NOMO-1 treated with dmso at 0.1 percent for 144 hours (cell line): ENCODE results near the gene SCYGR2.
"Not testable (repeated sequence)": the region's sequence is repeated elsewhere in the genome, so short reads cannot be mapped to it uniquely, and the experiment has no call there.

Source experiments
- DNase-seq: peaks from one replicate; lab custom pipeline; 2025; ENCODE audit not compliant: unreplicated experiment; lab: John Stamatoyannopoulos, UW

The SCYGR2 gene, protein sequence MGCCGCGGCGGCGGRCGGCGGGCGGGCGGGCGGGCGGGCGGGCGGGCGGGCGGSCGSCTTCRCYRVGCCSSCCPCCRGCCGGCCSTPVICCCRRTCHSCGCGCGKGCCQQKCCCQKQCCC

DNA sequence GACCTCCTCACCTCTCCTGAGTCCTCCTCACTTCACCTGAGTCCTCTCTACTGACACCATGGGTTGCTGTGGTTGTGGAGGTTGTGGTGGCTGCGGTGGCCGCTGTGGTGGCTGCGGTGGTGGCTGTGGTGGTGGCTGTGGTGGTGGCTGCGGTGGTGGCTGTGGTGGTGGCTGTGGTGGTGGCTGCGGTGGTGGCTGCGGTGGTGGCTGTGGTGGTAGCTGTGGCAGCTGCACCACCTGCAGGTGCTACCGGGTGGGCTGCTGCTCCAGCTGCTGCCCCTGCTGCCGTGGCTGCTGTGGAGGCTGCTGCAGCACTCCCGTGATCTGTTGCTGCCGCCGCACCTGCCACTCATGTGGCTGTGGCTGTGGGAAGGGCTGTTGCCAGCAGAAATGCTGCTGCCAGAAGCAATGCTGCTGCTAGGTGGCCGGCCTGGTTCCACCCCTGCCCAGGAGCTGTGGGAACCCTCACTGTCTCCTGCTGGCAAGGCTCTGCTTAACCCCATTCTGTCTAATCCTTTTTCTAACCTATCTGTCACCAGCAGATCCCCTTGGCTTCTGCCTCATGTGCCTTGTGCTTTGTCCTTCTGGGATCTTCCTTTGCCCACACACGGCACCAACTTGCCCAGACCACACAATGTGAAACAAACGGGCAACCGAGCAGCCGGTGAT lies at the start of gene SCYGR2:
Gene SCYGR2, plus strand, starts transcription at position 59 of the 669 bp plus-strand sequence. Its CDS starts 0 bp downstream, at position 59.
- DNase-seq = not testable (repeated sequence)

DNA sequence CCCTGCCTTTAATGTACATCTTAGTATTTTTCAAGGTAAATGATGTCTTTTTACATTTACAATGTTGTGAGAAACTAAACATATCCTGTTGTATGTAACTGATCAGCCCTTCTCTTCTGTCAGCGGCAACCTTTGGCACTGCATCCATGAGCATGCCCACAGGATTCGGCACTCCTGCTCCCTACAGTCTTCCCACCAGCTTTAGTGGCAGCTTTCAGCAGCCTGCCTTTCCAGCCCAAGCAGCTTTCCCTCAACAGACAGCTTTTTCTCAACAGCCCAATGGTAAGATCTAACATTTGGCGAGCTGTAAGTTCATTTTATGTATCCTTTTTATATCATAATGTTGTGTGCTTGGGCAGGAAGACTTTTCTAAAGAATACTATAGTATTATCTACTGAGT lies 46.9 kb upstream of the SCYGR2 start:
- no peak for DNase-seq

DNA sequence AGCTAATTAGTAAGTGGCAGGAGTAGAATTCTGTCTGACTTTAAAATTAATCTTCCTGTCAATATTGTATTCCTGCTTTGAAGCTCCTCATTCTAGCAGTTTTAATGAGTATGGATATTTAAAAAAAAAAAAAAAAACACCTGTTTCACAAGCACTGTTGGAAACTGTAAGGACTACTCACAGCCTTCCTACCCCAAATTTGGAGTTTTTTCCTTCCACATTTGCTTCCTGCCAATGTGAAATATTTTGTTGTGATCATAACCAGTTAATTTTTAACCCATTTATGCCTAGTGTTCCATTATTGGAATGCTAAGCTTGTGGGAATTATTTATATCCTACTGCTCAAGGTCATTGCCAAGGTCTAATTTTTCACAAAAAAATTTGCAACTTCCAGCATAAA lies 36.1 kb upstream of the SCYGR2 start:
- no peak for DNase-seq

DNA sequence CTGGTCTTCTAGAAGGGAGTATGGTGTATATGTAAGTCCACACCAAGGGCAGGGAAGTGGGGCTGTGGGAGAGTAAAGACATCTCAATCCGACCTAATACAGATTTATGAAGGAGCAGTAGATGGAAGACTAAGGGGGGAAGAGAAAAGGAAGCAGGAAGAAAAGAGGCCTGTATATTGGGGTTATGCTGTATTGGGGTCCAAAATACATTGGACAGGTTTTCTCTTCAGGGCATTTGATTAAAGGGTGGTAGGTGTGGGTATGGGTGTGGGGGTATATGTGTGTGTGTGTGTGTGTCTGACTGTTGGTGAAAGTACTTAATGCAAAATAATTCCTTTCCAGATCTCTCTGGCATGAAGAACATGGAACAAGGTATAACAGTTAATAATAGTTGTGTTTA lies 33.6 kb upstream of the SCYGR2 start:
- DNase-seq = no peak

DNA sequence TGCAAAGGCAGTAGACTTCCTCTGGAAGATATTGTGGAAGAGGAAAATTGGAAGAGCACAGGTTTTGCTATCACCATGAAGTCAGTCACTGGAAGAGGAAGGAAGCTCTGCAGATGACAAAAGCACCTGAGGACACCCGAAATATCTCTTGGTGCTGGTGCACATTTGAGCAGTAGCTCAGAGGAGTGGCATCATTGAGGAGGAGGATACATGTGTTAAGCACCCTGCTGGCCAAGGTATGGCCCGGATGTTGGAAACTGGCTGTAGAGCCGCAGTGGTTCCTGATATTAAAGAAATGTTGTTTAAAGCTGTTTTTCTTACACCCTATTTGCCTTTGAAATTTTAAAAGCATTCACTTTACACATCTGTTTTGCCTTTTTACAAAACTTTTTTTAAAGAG lies 32.7 kb upstream of the SCYGR2 start:
- DNase-seq = no peak

DNA sequence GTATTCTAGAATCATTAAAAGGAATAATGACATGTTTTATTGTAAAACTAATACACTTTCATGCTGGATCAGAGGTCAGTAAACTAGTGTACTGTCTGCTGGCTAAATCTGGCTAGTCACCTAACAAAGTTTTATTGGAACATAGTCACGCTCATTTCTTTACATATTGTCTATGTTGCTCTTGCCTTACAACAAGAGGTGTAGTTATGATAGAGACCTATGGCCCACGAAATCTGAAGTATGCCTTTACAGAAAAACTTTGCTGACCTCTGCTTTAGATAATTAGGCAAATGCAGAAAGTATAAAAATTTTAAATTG lies 29.9 kb upstream of the SCYGR2 start:
- DNase-seq = no peak

DNA sequence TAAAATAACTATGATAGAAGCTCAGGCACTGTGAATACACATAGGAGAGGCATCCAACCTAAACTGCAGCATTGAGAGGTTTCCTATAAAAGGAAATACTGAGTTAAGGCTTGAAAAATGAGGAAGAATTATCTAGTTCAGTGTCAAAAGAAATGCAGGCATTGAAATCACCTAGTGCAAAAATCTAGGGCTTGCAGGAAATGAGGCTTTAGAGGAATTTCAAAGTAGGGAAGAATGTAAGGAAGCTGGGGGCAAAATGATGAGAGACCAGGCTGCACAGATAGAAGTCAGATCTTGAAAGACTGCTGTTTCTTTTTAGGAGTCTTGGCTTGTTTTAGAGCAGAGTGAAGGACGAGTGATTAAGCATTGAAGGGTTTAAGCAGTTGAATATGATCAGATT lies 28.1 kb upstream of the SCYGR2 start:
- DNase-seq = no peak

DNA sequence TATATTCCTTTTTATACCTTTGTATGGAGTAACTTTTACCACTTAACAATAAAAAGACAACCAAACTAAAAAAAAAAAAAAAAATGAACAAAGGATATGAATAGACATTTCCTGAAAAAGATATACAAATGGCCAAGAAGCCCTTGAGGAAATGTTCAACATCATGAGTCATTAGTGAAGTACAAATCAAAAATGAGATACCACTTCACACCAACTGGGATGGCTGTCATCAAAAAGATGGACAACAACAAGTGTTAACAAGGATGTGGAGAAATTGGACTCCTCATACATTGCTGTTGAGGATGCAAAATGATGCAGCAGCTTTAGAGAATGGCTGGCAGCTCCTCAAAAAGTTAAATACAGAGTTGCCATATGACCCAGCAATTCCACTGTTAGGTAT lies 22.6 kb upstream of the SCYGR2 start:
- DNase-seq = no peak

DNA sequence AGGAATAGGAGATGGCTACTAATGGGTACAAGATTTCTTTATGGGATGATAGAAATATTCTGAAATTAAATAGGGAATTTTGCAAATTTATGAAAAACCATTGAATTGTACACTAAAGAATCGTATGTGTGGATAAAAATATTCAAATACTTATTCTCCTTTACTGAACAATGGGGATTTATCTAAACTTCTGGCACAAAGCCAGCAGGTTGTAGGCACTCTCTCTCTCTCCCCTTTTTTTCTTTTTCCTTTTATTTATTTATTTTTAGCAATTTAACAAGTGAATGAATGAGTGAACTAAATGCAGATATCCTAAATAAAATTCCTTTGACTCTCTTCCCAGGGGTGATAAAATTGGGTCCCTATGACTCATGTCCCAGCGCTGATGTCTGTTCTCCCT lies 21.9 kb upstream of the SCYGR2 start:
- DNase-seq = no peak

DNA sequence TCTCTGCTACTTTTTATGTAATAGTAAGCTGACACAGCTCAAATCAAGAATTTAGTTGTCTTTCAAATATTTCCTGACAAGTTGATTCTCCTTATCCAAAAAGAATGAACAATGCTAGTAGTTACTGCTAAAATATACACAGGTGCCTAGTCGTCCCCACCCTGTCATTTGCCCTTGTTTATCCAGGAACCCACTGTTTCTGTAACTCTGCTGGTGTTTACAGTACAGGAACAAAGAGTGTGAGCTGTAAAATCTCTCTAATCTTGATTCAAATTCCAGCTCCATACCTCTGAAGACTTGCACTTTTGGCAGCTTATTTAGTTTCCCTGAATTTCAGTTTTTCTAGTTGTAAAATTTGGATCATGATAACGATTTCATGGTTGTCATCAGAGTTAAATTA lies 21.1 kb upstream of the SCYGR2 start:
- no peak for DNase-seq

DNA sequence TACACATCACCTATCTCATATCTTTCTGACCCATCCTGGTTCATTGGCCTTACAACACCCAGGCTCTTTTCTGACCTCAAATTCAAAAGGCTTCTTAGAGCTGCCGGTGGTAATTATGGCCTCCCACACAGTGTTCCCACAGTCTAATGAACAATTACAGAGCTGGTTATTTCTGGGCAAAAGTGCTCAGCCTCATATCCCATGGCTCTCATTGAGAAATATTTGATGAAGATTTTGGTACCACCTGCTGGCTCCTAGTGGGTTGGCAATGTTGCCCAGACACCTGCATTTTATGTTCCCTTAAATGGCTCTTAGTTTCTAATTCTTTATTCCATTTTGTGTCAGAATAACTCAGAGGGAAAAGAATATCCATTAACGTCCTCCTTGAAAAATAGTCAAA lies 20.1 kb upstream of the SCYGR2 start:
- DNase-seq = no peak

DNA sequence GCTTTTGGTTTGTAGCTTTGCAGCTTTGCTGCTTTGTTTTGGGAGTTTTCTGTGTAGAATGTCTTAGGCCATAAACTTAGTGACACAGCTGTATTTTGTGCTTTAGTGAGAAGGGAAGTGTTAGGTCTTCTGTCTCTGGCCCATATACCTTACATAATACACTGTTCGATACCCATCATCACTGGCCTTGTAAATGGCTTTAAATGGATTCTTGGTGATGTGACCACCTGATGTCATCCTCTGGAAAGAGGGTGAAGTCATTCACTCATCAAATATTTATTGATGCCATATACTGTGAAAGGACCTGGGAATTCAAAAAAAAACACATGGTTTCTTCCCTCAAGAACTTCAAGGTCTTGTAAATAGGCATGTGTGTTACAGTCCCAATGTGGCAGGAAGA lies 18.9 kb upstream of the SCYGR2 start:
- DNase-seq = no peak

DNA sequence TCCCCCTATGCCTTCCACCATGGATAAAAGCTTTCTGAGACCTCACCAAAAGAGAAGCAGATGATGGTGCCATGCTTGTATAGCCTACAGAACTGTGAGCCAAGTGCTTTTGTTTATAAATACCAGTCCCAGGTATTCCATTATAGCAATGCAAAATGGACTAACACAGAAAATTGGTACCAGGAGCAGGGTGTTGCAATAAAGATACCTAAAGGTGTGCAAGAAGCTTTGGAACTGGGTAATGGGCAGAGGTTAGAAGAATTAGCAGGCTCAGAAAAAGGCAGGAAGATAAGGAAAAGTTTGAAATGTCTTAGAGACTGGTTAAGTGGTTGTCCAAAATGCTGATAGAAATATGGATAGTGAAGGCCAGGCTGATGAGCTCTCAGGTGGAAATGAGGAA lies 16.3 kb upstream of the SCYGR2 start:
- no peak for DNase-seq

DNA sequence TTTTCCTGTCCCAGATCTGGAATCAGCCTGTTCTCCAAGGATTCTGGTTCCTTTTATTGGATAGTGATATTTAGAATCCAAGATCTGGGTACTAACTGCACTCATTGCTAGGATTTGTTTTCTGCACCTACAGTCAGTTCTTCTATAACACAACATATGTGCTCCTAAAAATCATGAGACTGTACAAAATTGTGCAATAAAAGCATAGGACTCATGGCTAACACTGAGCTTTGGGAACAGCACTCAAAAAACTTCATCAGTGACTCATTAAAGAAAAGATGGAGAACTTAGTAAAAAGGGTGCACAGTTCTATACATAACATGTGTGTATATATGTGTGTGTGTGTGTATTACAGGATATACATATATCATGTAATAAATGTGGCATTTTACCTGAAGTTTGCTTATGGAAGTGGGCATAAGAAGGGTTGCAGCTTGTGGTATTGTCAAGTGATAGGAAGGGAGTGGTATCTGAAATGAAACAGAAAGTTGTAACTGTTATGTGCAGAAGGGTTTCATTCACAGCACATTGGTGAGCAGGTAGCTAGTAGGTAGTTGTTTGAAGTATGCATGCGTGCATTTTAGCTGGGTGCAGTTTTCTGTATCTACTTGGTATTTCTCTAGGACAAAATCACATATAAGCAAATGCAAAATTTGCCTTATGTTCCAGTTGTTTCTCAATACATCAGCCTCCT lies 5.9 kb upstream of the SCYGR2 start:
- DNase-seq = no peak

DNA sequence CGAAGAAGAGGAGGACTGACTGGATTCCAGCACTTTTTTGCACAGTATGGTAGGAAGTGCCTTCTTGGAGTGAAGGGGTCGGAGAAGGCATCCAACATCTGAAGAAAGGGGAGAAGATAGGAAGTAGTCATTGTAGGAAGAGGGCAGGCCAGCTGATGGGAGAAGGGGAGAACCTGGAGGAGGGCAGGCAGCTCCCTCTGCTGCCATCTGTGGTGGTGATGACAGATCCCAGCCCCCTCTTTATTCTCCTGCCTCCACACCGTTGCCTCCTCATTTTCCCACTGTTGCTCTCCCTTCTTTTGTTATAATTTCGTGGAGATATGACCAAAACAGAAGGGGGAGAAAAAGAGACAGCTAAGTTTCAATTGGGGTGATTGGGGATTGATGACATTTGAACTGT lies 2.9 kb upstream of the SCYGR2 start:
- DNase-seq = no peak

DNA sequence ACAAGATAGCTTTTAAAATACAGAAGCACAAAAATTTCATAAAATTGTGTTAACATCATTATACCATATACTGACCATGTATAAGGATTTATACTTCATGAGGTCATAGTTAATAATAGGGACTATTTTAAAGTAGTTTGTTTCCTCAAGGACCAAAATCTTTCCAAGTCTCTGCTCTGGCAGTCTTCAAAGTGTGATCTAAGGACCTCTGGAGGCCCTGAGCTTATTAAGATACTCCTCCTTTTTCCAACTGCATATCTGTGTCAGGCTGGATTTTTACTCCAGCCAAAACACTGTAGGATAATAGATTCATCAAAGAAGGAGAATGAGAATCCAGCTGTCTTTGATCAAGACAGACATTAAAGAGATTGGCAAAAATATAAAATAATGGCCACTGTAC lies 1.7 kb upstream of the SCYGR2 start:
- DNase-seq = no peak

DNA sequence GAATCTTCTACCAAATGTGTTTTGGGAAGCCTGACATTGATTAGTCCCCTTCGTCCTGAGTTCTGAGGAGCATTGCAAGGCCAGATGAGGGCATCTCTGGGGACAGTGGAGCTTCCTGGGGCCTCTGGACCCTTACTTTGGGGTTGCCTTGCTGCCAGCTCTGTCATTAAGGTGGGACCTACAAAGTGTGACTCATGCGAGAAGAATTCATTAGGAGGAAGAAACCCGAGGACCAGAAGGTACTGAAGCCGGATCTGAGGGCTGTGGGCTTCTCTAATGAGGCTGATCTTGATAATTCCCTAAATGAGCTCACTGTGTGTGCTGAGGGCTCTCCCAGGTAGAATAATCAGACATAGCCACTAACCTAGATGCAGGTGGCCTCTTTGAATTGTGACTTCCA lies 695 bp upstream of the SCYGR2 start:
- no peak for DNase-seq

DNA sequence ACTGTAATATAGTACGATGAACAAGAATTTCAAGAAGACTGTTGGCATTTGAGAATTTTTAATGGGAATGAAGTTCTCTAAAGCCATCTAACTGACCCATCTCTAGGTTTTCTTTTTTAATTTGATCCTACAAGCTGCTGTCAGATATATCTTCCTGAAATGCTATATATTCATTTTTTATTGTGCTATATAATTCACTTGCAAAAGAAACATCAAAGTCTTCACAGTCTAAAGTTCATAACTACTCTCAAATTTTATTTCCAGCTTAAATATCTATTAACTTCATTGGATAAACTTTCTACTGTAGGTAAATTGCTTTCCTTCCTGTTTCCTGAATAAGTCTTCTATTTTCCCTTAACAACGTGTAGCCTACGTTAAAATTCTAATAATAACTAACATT lies 3.7 kb downstream of the SCYGR2 start:
- no peak for DNase-seq

DNA sequence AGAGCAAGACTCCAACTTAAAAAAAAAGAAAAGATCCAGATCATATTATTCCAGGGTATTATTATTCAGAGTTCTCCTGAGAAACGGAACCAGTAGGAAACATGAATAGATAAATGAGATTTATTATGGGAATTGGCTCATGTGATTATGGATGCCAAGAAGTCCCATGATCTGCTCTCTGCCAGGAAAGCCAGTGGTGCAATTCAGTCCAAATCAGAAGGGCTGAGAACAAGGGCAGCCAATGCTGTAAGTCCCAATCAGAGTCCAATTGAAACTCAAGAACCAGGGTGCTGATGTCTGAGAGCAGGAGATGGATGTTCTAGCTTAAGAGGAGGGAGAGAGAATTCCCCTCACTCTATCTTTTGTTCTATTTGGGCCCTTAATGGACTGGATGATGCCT lies 7.8 kb downstream of the SCYGR2 start:
- DNase-seq = no peak

DNA sequence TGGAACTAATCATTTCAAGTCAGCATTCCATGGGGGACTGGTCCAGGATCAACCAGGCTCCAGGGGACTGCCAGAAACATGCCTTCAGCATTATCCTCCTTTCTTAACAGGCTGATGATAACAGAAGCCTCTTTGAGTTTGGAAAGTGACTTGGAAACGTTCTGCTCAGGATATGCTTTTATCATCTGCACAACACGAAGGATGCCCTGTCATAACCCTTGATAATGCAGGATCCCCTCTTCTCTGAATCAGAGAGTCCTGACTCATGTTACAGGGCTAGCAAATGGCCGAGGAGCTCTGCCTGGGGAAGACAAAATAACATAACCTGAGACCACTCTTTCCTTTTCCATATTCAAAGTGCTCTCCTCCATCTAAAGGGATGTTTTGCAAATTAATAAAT lies 9.2 kb downstream of the SCYGR2 start:
- no peak for DNase-seq

DNA sequence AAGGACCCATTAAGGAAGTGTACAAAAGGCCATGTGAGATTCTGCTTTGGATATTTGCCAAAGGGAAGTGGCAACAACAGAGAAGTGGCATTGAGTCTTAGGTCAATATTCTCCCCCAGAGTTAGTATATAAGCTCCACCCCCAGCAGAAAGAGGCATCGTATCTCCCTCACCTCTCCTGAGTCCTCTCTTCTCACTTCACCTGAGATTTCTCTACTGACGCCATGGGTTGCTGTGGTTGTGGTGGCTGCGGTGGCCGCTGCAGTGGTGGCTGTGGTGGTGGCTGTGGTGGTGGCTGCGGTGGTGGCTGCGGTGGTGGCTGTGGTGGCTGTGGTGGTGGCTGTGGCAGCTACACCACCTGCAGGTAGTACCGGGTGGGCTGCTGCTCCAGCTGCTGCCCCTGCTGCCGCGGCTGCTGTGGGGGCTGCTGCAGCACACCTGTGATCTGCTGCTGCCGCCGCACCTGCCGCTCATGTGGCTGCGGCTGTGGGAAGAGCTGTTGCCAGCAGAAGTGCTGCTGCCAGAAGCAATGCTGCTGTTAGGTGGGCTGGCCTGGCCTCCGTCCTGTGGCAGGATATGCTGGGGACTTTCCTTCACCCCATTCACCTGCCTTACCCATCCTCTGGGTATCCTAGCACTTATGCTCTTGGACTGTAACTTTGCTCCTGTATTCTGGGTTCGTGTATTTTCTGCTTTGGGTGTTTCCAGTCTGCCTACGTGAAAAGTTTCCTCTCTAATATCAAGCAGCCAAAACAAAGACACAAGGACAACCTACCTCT lies 10.1 kb downstream of the SCYGR2 start:
- DNase-seq = peak; percentile 81

DNA sequence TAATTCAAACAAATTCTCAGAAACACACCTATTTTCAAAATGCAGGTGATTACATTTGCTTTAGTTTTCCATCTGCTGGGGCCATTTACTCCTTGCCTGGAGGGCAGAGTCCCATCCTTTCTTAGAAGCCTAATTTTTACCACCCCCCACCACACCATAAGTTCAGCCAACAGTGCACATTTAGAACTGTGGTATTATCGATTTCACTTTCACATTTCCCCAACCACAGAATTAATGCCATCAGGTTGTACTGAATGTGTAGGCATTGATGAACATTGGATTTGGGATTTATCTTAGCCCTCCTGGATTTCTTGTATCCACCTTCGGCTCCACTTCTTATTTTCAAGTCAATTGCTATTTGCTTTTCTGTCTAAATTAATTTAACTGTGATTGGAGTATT lies 11.4 kb downstream of the SCYGR2 start:
- DNase-seq = no peak
